Endothelial cell of umbilical vein (primary cell): Measurements from ENCODE around the gene RPP25L.

Source experiments
- CTCF ChIP-seq, 2 donors: IDR thresholded peaks; 1 replicate in 1 of 2; 2 replicates in 1 of 2; pipeline ENCODE4 v1.5.1; 2011; ENCODE audit warnings: low read length in 2 of 2, mild to moderate bottlenecking in 2 of 2, moderate library complexity in 2 of 2, control low read depth in 1 of 2, inconsistent platforms in 1 of 2, low read depth in 1 of 2; ENCODE audit not compliant: insufficient read depth in 1 of 2; ENCODE audit errors: extremely low read depth in 1 of 2
- EZH2 ChIP-seq: IDR thresholded peaks from 2 replicates; pipeline ENCODE4 v1.6.1; 2012; ENCODE audit warnings: borderline replicate concordance, low read depth, mild to moderate bottlenecking, moderate library complexity, low read length, inconsistent platforms; ENCODE audit not compliant: severe bottlenecking
- FOS ChIP-seq: IDR thresholded peaks from 2 replicates; pipeline ENCODE4 v1.6.1; 2011; ENCODE audit warnings: mild to moderate bottlenecking, low read length, moderate library complexity, borderline replicate concordance; ENCODE audit not compliant: insufficient read depth
- MAX ChIP-seq: IDR thresholded peaks from 2 replicates; pipeline ENCODE4 v1.6.1; 2011; ENCODE audit not compliant: insufficient read depth, insufficient read length
- POLR2A ChIP-seq: IDR thresholded peaks from 2 replicates; pipeline ENCODE4 v1.6.1; 2012; ENCODE audit warnings: low read depth, mild to moderate bottlenecking, control low read depth, low read length

GRCh38 chr9:34634551-34635248, 22.8 kb upstream of the RPP25L start:
- TF ChIP-seq CTCF (IDR thresholded peaks at IDR 0.05; ENCODE audit: extremely low read depth in 1 of 2, insufficient read depth in 1 of 2, low read depth in 1 of 2, low read length in 2 of 2) (no peak), EZH2 (no peak), MAX (no peak), POLR2A (no peak), FOS (no peak)
